Measurements from ENCODE around the gene DNAJB12.
A peak's percentile ranks its signal among the peaks of the same experiment; 100 is the strongest.

Gene DNAJB12

GRCh38 chr10:72337039-72337629, 17.6 kb downstream of the DNAJB12 start:
- Histone ChIP-seq H3K4me3 (no peak overlapping the region), H3K9ac (ENCODE audit: insufficient read length) (no peak overlapping the region), H3K27ac (no peak overlapping the region), H3K9me3 (ENCODE audit: low read depth, low read length) (no peaks in the 10 kb centered on the region), H3K36me3 (ENCODE audit: insufficient read depth, low read length) (peaks cover 9% of the 10 kb centered on the region; the same call in 1 of the 2 replicates)
- TF ChIP-seq EZH2 (IDR thresholded peaks at IDR 0.05) (no peak), FOXP2 (optimal IDR thresholded peaks at IDR 0.05; ENCODE audit: control extremely low read depth, extremely low read length, insufficient read depth) (no peak), POLR2AphosphoS5 (IDR thresholded peaks at IDR 0.05; ENCODE audit: borderline replicate concordance, low read depth, low read length) (no peak)
- no peak for DNase-seq (ENCODE audit: low read depth, low spot score)

GRCh38 chr10:72336259-72337038, 18.3 kb downstream of the DNAJB12 start:
- no peak for DNase-seq (ENCODE audit: low read depth, low spot score)
- Histone ChIP-seq H3K9ac (ENCODE audit: insufficient read length) (no peak overlapping the region), H3K36me3 (ENCODE audit: insufficient read depth, low read length) (peaks cover 9% of the 10 kb centered on the region; the same call in 1 of the 2 replicates), H3K9me3 (ENCODE audit: low read depth, low read length) (no peaks in the 10 kb centered on the region), H3K4me3 (no peak overlapping the region), H3K27ac (no peak overlapping the region)
- no peak for TF ChIP-seq FOXP2 (optimal IDR thresholded peaks at IDR 0.05; ENCODE audit: control extremely low read depth, extremely low read length, insufficient read depth)
- no peak for TF ChIP-seq EZH2 (IDR thresholded peaks at IDR 0.05)
- no peak for TF ChIP-seq POLR2AphosphoS5 (IDR thresholded peaks at IDR 0.05; ENCODE audit: borderline replicate concordance, low read depth, low read length)

GRCh38 chr10:72335394-72336258, 19.1 kb downstream of the DNAJB12 start:
- no peaks in the 10 kb centered on the region for H3K9me3 ChIP-seq (ENCODE audit: low read depth, low read length)
- DNase-seq (ENCODE audit: low read depth, low spot score) = no peak
- H3K9ac ChIP-seq (ENCODE audit: insufficient read length) = no peak overlapping the region
- H3K27ac ChIP-seq = no peak overlapping the region
- no peak overlapping the region for H3K4me3 ChIP-seq
- no peak for TF ChIP-seq FOXP2 (optimal IDR thresholded peaks at IDR 0.05; ENCODE audit: control extremely low read depth, extremely low read length, insufficient read depth)
- TF ChIP-seq EZH2 (IDR thresholded peaks at IDR 0.05) = no peak
- no peak for TF ChIP-seq POLR2AphosphoS5 (IDR thresholded peaks at IDR 0.05; ENCODE audit: borderline replicate concordance, low read depth, low read length)
- peaks cover 7% of the 10 kb centered on the region; the same call in 1 of the 2 replicates for H3K36me3 ChIP-seq (ENCODE audit: insufficient read depth, low read length)

DNA sequence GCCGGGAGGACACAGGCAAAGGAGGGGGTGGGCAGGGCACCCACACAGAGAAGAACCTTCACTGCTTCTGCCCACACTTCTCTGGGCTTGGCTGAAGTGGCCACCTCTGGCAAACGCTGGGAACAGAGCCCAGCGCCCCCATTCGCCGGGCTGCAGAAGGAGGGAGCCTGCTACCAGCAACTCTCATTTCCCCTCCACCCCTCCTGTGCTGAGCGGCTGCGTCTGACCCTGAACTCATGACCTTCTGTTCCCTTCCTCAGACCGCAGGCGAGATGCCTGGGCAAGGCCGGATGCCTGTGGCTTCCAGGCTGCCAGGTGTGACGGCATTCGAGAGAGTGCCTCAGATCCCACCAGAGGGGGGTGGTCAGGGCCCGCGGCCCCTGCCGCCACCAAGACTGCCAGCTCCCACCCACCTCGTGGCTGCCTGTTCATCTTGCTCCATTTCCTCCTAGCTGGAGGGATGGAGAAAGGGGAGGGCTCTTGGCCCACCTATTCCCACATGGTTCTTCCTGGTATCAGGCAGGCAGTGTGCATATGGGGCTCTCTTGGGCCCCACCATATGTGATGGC, 19.8 kb downstream of the DNAJB12 start:
- no peak overlapping the region for H3K27ac ChIP-seq
- no peaks in the 10 kb centered on the region for H3K9me3 ChIP-seq (ENCODE audit: low read depth, low read length)
- no peak for DNase-seq (ENCODE audit: low read depth, low spot score)
- H3K36me3 ChIP-seq (ENCODE audit: insufficient read depth, low read length) = peaks cover 4% of the 10 kb centered on the region; the same call in 1 of the 2 replicates
- no peak overlapping the region for H3K9ac ChIP-seq (ENCODE audit: insufficient read length)
- TF ChIP-seq EZH2 (IDR thresholded peaks at IDR 0.05) (no peak), POLR2AphosphoS5 (IDR thresholded peaks at IDR 0.05; ENCODE audit: borderline replicate concordance, low read depth, low read length) (no peak), FOXP2 (optimal IDR thresholded peaks at IDR 0.05; ENCODE audit: control extremely low read depth, extremely low read length, insufficient read depth) (no peak)
- H3K4me3 ChIP-seq = no peak overlapping the region

GRCh38 chr10:72334196-72334824, 20.4 kb downstream of the DNAJB12 start:
- no peaks in the 10 kb centered on the region for H3K9me3 ChIP-seq (ENCODE audit: low read depth, low read length)
- no peak overlapping the region for H3K27ac ChIP-seq
- H3K4me3 ChIP-seq = no peak overlapping the region
- no peak overlapping the region for H3K9ac ChIP-seq (ENCODE audit: insufficient read length)
- TF ChIP-seq EZH2 (IDR thresholded peaks at IDR 0.05) (no peak), FOXP2 (optimal IDR thresholded peaks at IDR 0.05; ENCODE audit: control extremely low read depth, extremely low read length, insufficient read depth) (no peak), POLR2AphosphoS5 (IDR thresholded peaks at IDR 0.05; ENCODE audit: borderline replicate concordance, low read depth, low read length) (no peak)
- DNase-seq (ENCODE audit: low read depth, low spot score) = no peak
- H3K36me3 ChIP-seq (ENCODE audit: insufficient read depth, low read length) = peaks cover 4% of the 10 kb centered on the region; the same call in 1 of the 2 replicates

GRCh38 chr10:72333112-72334015, 21.4 kb downstream of the DNAJB12 start:
- peak overlapping the region; percentile 31; the same call in 1 of the 2 replicates for H3K27ac ChIP-seq
- no peak overlapping the region for H3K9ac ChIP-seq (ENCODE audit: insufficient read length)
- H3K9me3 ChIP-seq (ENCODE audit: low read depth, low read length) = no peaks in the 10 kb centered on the region
- H3K4me3 ChIP-seq = no peak overlapping the region
- no peak for DNase-seq (ENCODE audit: low read depth, low spot score)
- peaks cover 4% of the 10 kb centered on the region; the same call in 1 of the 2 replicates for H3K36me3 ChIP-seq (ENCODE audit: insufficient read depth, low read length)
- TF ChIP-seq EZH2 (IDR thresholded peaks at IDR 0.05) = no peak
- no peak for TF ChIP-seq FOXP2 (optimal IDR thresholded peaks at IDR 0.05; ENCODE audit: control extremely low read depth, extremely low read length, insufficient read depth)
- no peak for TF ChIP-seq POLR2AphosphoS5 (IDR thresholded peaks at IDR 0.05; ENCODE audit: borderline replicate concordance, low read depth, low read length)
